HG02678 (cell line): Measurements from ENCODE around the gene CBLC.
A peak's percentile ranks its signal among the peaks of the same experiment; 100 is the strongest.

ENCODE experiments used
- ATAC-seq: cut with Tn5 transposase; IDR thresholded peaks from one replicate; pipeline ENCODE4 v1.9.1; 2021; ENCODE audit warnings: mild to moderate bottlenecking, moderate library complexity; ENCODE audit not compliant: unreplicated experiment

CBLC gene

DNA sequence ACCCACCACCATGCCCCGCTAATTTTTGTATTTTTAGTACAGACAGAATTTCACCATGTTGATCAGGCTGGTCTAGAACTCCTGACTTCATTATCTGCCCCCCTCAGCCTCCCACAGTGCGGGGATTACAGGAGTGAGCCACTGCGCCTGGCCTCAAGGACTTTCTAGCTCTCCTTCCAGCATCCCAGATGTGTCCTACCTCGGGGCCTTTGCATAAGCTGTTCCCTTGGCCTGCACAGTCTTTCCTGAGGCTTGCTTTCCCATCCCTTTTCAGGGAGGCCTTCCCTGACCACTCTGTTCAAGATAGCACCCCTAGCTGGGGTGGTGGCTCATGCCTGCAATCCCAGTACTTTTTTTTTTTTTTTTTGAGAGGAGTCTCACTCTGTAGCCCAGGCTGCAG lies 16.9 kb downstream of the CBLC start:
- ATAC-seq: no peak

DNA sequence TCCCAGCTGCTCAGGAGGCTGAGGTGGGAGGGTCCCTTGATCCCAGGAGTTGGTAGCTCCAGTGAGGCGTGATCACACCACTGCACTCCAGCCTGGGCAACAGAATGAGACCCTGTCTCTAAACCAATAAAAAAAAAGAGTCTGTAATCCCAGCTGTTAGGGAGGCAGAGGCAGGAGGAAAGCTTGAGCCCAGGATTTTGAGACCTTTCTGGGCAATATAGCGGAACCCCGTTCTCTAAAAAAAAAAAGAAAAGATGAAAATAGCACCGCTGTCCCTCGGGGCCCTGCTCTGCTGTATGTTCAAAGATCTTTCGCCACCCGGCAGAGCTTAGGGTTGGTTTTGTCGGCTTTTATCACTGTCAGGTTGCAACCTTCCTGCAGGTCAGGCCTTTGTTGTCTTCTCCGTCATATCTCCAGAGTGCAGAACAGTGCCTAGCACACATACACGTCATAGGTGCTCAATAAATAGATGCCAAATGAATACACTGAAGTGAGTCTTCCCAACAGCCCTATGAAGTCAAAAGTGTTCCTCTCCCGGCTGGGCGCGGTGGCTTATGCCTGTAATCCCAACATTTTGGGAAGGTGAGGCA lies 17.8 kb downstream of the CBLC start:
- ATAC-seq: no peak

GRCh38 chr19:44796701-44797115 lies 19.0 kb downstream of the CBLC start:
- ATAC-seq: no peak

DNA sequence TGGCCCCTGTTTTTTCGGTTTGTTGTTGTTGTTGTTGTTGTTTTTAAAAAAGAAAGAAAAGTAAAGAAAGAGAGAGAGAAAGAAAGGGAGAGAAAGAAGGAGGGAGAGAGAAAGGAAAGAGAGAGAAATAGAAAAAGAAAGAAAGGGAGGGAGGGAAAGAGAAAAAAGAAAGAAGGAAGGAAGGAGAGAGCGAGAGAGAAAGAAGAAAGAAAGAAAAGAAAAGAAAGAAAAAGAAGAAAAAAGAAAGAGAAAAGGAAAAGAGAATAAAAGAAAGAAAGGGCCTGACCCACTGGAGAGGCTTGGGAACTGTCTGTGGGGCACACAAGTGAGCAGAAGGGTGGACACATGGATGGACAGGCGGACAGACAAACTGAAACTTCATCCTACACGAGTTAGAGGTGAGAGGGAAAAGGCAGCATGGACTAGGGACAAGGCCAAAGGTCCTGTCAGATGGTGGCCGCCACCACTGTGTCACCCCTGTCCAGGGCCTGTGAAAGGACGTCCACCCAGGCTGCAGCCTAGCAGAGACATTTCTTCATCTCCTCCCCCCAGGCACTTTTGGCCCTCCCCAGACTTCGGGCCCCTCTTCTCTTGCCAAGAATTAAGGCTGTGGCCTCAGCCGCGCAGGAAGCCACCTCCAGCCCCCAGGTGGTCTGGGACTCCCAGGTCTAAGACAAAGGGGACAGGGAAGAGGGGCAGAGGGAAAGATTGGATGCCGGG lies 22.1 kb downstream of the CBLC start:
- no peak for ATAC-seq

DNA sequence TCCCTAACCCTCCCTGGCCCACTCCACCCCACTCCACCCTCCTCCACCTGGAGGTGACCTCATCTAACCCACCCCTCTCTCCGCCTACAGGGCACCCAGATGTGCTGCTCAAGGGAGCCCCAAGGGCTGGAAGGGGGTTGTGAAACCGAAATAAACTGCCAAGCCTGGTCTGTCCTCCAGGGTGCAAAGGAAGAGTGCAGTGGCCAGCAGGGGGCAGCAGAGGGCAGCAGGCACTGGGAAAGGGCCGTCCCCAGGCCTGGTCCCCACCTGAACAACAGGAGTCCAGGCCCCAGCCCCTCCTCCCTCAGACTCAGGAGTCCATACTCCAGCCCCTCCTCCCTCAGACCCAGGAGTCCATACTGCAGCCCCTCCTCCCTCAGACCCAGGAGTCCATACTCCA lies 22.8 kb downstream of the CBLC start:
- peak; percentile 72 for ATAC-seq

- ATAC-seq: no peak
These were observed 26.0 kb downstream of the CBLC start for GRCh38 chr19:44803442-44804428.

- no peak for ATAC-seq
These were observed 28.6 kb downstream of the CBLC start for GRCh38 chr19:44806291-44806690.

DNA sequence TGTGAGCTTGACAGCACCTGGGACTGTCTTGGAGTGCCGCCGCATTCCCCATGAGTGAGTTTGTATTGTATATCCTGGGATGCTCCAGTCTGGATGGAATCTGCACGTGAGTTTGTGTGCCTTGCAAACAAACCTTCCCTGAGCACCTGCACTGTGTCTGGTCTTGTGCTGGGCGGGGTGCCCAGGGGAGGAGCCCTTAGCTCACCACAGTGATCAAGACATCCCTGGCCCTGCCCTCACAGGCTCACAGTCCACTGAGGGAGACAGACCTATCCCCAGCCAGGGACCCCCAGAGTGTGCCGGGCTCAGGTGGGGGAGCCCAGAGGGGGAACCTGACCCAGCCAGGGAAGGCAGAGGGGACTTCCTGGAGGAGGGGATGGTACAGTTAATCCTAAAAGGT lies 29.5 kb downstream of the CBLC start:
- ATAC-seq: no peak

GRCh38 chr19:44807652-44808462 lies 30.2 kb downstream of the CBLC start:
- no peak for ATAC-seq

- no peak for ATAC-seq
These were observed 31.0 kb downstream of the CBLC start, which contains the start of gene BCAM for GRCh38 chr19:44808463-44809371. Gene BCAM, plus strand, starts transcription at chr19:44809103. Its CDS starts 22 bp downstream, at chr19:44809125.

- no peak for ATAC-seq
These were observed 32.0 kb downstream of the CBLC start for GRCh38 chr19:44809577-44810233.

- no peak for ATAC-seq
These were observed 32.8 kb downstream of the CBLC start for GRCh38 chr19:44810234-44811121.

DNA sequence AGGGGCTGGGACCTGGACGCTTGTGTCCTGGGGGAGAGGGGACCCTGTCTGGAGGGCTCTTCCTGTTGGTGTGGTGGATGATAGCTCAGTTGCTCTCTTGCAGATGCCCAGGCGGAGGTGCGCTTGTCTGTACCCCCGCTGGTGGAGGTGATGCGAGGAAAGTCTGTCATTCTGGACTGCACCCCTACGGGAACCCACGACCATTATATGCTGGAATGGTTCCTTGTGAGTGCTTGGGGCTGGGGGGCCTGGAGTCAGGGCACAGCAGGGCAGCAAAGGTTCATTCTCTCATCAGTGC lies 33.4 kb downstream of the CBLC start:
- no peak for ATAC-seq

DNA sequence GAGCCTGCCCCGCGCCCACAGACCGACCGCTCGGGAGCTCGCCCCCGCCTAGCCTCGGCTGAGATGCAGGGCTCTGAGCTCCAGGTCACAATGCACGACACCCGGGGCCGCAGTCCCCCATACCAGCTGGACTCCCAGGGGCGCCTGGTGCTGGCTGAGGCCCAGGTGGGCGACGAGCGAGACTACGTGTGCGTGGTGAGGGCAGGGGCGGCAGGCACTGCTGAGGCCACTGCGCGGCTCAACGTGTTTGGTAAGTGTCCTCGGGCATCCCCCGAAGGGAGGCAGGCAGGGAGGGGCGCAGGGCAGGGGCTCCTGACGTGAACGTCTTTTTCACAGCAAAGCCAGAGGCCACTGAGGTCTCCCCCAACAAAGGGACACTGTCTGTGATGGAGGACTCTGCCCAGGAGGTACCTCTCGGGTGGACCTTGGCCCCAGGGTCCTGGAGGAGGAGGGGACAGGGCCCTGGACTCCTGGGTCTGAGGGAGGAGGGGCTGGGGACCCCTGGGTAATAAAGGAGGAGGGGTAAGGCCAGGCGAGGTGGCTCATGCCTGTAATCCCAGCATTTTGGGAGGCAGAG lies 34.5 kb downstream of the CBLC start:
- no peak for ATAC-seq

- ATAC-seq: no peak
These were observed 35.6 kb downstream of the CBLC start for GRCh38 chr19:44813070-44813840.

- ATAC-seq: no peak
These were observed 36.3 kb downstream of the CBLC start for GRCh38 chr19:44813841-44814470.

DNA sequence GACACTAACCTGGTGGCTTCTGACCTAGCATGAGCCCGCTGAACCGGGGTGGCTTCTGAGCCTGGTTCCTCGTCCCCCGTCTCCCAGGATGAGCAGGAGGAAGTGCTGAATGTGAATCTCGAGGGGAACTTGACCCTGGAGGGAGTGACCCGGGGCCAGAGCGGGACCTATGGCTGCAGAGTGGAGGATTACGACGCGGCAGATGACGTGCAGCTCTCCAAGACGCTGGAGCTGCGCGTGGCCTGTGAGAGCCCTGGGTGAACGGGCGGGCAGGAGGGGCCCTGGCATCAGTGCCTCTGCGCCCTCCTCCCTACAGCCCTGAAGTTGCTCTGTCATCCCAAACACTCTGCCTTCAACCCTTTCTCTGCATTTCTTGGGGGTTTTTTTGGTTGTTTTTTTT lies 36.8 kb downstream of the CBLC start:
- ATAC-seq: no peak
